Measurements from ENCODE around the gene SOX10. TPM values are rescaled to one million over a fixed set of nuclear protein-coding genes. Genes with fewer than 3 reads are reported as not detected.

Gene SOX10
- total RNA-seq, 2 experiments from 2014 or later = not detected

GRCh38 chr22:37973271-37974170 is 10.8 kb downstream of the SOX10 start:
- H3K4me1 Mint-ChIP-seq = no peaks in the 10 kb centered on the region
- no peak overlapping the region for H3K27ac Mint-ChIP-seq
- no peaks in the 10 kb centered on the region for H3K27me3 Mint-ChIP-seq
- no peak for DNase-seq
- H3K4me3 Mint-ChIP-seq = no peak overlapping the region
- no peaks in the 10 kb centered on the region for H3K9me3 Mint-ChIP-seq
- H3K36me3 Mint-ChIP-seq (ENCODE audit: low read depth) = no peaks in the 10 kb centered on the region
- ChIA-PET POLR2A (no interaction called here), CTCF (no interaction called here)

DNA sequence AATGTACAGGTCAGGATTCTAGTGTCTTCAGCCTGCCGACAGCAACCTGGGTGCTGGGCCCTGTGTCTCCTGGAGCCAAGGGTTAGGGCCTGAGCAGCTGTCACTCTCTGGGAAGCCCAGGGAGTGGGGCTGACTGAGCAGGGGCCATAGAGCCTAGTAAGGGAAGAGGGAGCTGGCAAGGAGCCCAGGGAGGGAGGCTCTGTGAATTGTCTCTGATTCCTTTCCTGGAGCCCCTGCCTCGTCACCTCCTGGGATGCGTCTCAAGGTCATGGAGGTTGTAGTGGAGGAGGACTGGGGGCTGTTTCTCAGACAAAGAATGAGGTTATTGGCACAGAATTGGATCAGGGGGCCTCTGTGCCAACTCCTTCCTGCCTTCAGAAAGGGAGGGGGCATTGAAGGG is 11.8 kb downstream of the SOX10 start:
- no peaks in the 10 kb centered on the region for H3K27me3 Mint-ChIP-seq
- no peak overlapping the region for H3K4me3 Mint-ChIP-seq
- DNase-seq = no peak
- H3K4me1 Mint-ChIP-seq = no peaks in the 10 kb centered on the region
- H3K27ac Mint-ChIP-seq = no peak overlapping the region
- H3K36me3 Mint-ChIP-seq (ENCODE audit: low read depth) = peaks cover 7% of the 10 kb centered on the region
- CTCF ChIA-PET = interaction anchor here (0.6 kb wide), 1 partner anchor 95 kb away, joined by 3 read pairs; no protein-coding TSS in a partner anchor
- no peaks in the 10 kb centered on the region for H3K9me3 Mint-ChIP-seq
- POLR2A ChIA-PET = no interaction called here

GRCh38 chr22:37971475-37972434 is 12.6 kb downstream of the SOX10 start:
- POLR2A ChIA-PET = no interaction called here
- no peak for DNase-seq
- CTCF ChIA-PET = no interaction called here
- H3K36me3 Mint-ChIP-seq (ENCODE audit: low read depth) = peaks cover 12% of the 10 kb centered on the region
- no peaks in the 10 kb centered on the region for H3K4me1 Mint-ChIP-seq
- no peak overlapping the region for H3K4me3 Mint-ChIP-seq
- no peaks in the 10 kb centered on the region for H3K27me3 Mint-ChIP-seq
- no peak overlapping the region for H3K27ac Mint-ChIP-seq
- H3K9me3 Mint-ChIP-seq = no peaks in the 10 kb centered on the region

- Mint-ChIP-seq H3K27me3 (no peaks in the 10 kb centered on the region), H3K27ac (no peak overlapping the region), H3K36me3 (ENCODE audit: low read depth) (peaks cover 12% of the 10 kb centered on the region), H3K4me3 (no peak overlapping the region), H3K9me3 (no peaks in the 10 kb centered on the region), H3K4me1 (no peaks in the 10 kb centered on the region)
- POLR2A ChIA-PET = no interaction called here
- no peak for DNase-seq
- CTCF ChIA-PET = interaction anchor here (0.6 to 1.0 kb wide), 2 partner anchors 20 kb away, joined by 3 to 4 read pairs; no protein-coding TSS in a partner anchor
Observed at GRCh38 chr22:37970864-37971263, 13.5 kb downstream of the SOX10 start.

DNA sequence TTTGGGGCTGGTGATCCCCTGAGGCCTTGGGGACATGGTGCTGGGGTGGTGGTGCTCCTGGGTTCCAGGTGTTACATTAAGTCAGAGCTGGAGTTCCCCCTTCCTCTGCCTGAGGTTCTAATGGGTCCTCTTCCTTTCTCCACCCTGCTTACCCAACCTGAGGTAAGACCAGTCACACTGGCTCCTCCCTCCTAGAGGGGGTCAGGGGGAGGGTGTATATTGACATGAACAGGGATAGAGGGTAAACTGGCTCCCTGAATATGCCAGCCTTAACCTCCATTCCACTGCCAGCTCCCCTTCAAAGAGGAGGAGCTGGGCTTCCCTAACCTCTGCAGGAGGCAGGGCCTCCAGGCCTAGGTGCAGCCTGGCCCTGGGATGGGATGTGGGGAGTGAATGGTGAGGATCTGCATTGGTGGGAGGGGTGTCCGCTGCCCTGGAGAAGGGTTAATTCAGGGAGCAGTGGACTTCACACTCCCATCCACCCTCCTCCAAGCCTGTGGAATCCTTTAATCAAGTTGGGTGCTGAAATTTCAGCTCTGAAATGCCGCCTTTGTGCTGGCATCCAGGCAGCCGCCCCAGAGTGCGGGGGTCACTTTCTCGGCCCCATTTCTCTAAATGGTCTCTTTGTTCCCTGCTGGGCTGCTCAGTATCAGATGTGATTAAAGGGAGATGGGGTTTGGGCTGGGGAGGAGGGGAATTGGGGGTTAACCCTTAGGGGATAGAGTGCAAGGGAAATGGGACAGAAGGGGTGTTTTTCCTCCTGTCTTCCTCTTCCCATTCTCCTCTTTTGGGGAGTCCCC is 15.7 kb downstream of the SOX10 start:
- H3K9me3 Mint-ChIP-seq = no peaks in the 10 kb centered on the region
- ChIA-PET CTCF (interaction anchor here (1.2 to 1.3 kb wide), 2 partner anchors 15 to 34 kb away, joined by 3 read pairs; partner anchors contain the start of genes C22orf23 and POLR2F), POLR2A (interaction anchor here (1.3 kb wide), 1 partner anchor 15 kb away, joined by 3 read pairs; the partner anchor contains the start of genes C22orf23 and POLR2F)
- peaks cover 15% of the 10 kb centered on the region for H3K36me3 Mint-ChIP-seq (ENCODE audit: low read depth)
- H3K27me3 Mint-ChIP-seq = no peaks in the 10 kb centered on the region
- H3K4me1 Mint-ChIP-seq = peaks cover 2% of the 10 kb centered on the region
- DNase-seq = no peak
- no peak overlapping the region for H3K4me3 Mint-ChIP-seq
- no peak overlapping the region for H3K27ac Mint-ChIP-seq

- H3K9me3 Mint-ChIP-seq = no peaks in the 10 kb centered on the region
- ChIA-PET POLR2A (interaction anchor here (1.3 kb wide), 1 partner anchor 14 kb away, joined by 3 read pairs; the partner anchor contains the start of genes C22orf23 and POLR2F), CTCF (interaction anchor here (1.2 to 1.3 kb wide), 2 partner anchors 14 to 34 kb away, joined by 3 read pairs; partner anchors contain the start of genes C22orf23 and POLR2F)
- H3K27me3 Mint-ChIP-seq = no peaks in the 10 kb centered on the region
- H3K27ac Mint-ChIP-seq = no peak overlapping the region
- H3K36me3 Mint-ChIP-seq (ENCODE audit: low read depth) = peaks cover 15% of the 10 kb centered on the region
- H3K4me3 Mint-ChIP-seq = no peak overlapping the region
- H3K4me1 Mint-ChIP-seq = peaks cover 2% of the 10 kb centered on the region
- no peak for DNase-seq
Observed at GRCh38 chr22:37967637-37968451, 16.5 kb downstream of the SOX10 start.

DNA sequence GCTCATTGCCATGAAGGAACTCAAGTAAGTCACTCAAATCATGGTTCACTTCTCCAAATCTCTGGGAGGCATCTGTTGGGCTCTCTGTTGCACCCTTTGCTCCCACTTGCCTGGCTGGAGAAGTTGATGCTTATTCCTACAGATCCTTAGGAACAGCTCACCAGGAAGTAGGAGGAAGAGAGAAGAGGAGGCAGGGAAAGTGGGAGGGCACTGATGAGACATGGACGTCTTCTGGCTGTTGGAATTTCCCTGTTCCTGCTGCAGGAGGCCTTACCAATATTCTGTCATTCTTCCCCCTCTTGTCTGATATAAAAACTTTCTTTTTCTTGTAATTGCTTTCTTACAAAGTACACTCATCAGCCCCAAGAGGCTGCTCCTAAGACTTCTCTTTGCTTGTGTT is 17.2 kb downstream of the SOX10 start:
- no peak overlapping the region for H3K27ac Mint-ChIP-seq
- ChIA-PET POLR2A (interaction anchor here (1.3 kb wide), 1 partner anchor 14 kb away, joined by 3 read pairs; the partner anchor contains the start of genes C22orf23 and POLR2F), CTCF (interaction anchor here (1.3 kb wide), 1 partner anchor 13 kb away, joined by 3 read pairs; the partner anchor contains the start of genes C22orf23 and POLR2F)
- no peaks in the 10 kb centered on the region for H3K9me3 Mint-ChIP-seq
- H3K4me1 Mint-ChIP-seq = peaks cover 2% of the 10 kb centered on the region
- H3K4me3 Mint-ChIP-seq = no peak overlapping the region
- H3K27me3 Mint-ChIP-seq = no peaks in the 10 kb centered on the region
- DNase-seq = no peak
- peaks cover 18% of the 10 kb centered on the region for H3K36me3 Mint-ChIP-seq (ENCODE audit: low read depth)

DNA sequence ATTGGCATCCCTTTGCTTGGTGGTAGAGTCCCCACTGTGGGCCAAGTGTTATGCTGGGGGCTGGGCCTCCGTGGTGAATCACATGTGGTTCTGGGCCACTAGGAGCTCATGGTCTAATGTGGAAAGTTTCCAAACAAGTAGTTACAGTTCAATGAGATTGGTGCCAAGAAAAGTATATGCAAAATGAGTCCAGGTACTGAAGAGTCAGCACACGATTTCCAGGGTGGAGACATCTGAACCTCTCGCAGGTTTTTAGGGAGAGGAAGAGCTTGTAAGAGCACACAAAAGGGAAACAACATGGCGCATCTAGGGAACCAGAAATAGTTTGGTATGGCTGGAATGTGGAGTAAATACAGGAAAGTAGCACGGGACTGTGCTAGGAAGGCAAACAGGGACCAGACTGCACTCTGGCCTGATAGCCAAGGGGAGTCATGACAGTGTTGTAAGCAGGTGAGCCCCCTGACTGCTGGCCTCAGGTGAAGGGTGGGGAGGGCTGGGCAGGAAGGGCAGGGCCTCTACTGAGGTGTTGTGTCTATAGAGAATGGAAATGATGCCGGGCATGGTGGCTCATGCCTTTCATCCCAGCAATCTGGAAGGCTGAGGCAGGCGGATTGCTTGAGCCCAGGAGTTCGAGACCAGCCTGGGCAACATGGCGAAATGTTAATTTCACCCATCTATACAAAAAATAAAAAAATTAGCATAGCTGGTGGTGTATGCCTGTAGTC is 18.3 kb downstream of the SOX10 start:
- Mint-ChIP-seq H3K36me3 (ENCODE audit: low read depth) (peaks cover 28% of the 10 kb centered on the region), H3K27me3 (no peaks in the 10 kb centered on the region), H3K4me3 (no peak overlapping the region), H3K9me3 (no peaks in the 10 kb centered on the region), H3K27ac (no peak overlapping the region), H3K4me1 (peaks cover 2% of the 10 kb centered on the region)
- ChIA-PET CTCF (interaction anchor here (1.1 to 2.8 kb wide), 8 partner anchors 12 to 148 kb away, joined by 3 to 27 read pairs (median 4); partner anchors contain the start of genes C22orf23 and POLR2F), POLR2A (no interaction called here)
- no peak for DNase-seq

- Mint-ChIP-seq H3K36me3 (ENCODE audit: low read depth) (peaks cover 56% of the 10 kb centered on the region), H3K4me1 (peaks cover 11% of the 10 kb centered on the region), H3K27me3 (no peaks in the 10 kb centered on the region), H3K27ac (no peak overlapping the region), H3K9me3 (no peaks in the 10 kb centered on the region), H3K4me3 (no peak overlapping the region)
- ChIA-PET CTCF (no interaction called here), POLR2A (no interaction called here)
- DNase-seq = no peak
Observed at GRCh38 chr22:37961062-37961461, 23.3 kb downstream of the SOX10 start.

DNA sequence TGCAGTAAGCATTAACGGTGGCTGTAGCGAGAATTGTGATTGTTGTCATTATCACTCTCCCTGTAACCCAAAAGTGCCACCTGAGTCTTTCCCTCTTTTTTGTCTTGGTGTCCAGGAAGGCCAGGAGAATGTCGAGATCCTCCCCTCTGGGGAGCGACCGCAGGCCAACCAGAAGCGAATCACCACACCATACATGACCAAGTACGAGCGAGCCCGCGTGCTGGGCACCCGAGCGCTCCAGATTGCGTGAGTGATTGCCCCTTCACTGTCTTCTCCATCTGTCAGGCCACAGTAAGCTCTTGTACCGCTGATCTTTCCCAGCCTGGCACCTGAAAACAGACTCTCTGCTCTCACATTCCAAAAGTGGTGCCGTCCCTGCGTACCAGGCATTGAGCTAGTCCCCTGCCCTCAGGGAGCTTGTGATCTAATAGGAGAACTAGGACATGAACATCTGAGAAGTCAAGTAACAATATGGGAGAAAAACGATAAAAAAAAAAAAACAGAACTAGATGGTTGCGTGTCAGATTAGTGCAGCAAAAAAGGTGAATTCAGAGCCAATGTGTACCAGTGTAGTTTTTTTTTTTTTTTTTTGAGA is 25.0 kb downstream of the SOX10 start:
- ChIA-PET POLR2A (interaction anchor here (0.7 kb wide), 1 partner anchor 264 kb away, joined by 4 read pairs; no protein-coding TSS in a partner anchor), CTCF (interaction anchor here (0.7 kb wide), 1 partner anchor 63 kb away, joined by 3 read pairs; no protein-coding TSS in a partner anchor)
- no peak overlapping the region for H3K27ac Mint-ChIP-seq
- H3K27me3 Mint-ChIP-seq = no peaks in the 10 kb centered on the region
- no peaks in the 10 kb centered on the region for H3K9me3 Mint-ChIP-seq
- DNase-seq = no peak
- no peak overlapping the region for H3K4me3 Mint-ChIP-seq
- peaks cover 52% of the 10 kb centered on the region for H3K36me3 Mint-ChIP-seq (ENCODE audit: low read depth)
- peaks cover 18% of the 10 kb centered on the region for H3K4me1 Mint-ChIP-seq

DNA sequence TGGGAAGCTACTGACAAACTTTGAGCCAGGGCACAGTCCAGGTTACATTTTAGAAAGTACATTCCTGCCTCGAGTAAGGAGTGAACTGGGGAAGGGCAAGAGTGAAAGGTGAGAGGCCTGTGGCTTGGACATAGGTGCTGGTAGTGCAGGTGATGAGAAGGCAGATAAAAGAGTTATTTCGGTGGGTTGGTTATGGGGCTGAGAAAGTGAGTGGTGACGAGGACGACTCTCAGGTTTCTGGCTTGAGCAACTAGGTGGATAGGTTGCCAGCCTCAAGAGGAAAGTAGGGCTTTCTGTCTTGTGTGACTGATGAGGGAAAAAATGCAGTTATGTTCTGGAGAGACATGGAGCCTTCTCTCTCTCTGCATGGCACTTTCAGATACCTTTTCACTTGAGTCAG is 27.1 kb downstream of the SOX10 start:
- POLR2A ChIA-PET = no interaction called here
- no peaks in the 10 kb centered on the region for H3K9me3 Mint-ChIP-seq
- H3K4me3 Mint-ChIP-seq = no peak overlapping the region
- no peak for DNase-seq
- peaks cover 34% of the 10 kb centered on the region for H3K4me1 Mint-ChIP-seq
- peaks cover 53% of the 10 kb centered on the region for H3K36me3 Mint-ChIP-seq (ENCODE audit: low read depth)
- CTCF ChIA-PET = no interaction called here
- H3K27ac Mint-ChIP-seq = peak overlapping the region; percentile 36
- peaks cover 10% of the 10 kb centered on the region for H3K27me3 Mint-ChIP-seq

All from activated CD4-positive, alpha-beta memory T cell treated with anti-CD3 and anti-CD28 coated beads, Interleukin-2, amount 10 ng/mL, durations not matched to agents 7 days and 5 days (primary cell).